Central memory CD8-positive, alpha-beta T cell (primary cell): ENCODE data around the gene ERFE.

Experiments used
- ATAC-seq: fragments of 150-1000 bp; cut with Tn5 transposase; replicated peaks from 2 replicates; pipeline ENCODE4 v1.10.0; 2022; ENCODE audit warnings: mild to moderate bottlenecking, moderate FRiP score, moderate number of reproducible peaks; ENCODE audit not compliant: poor library complexity, severe bottlenecking; ENCODE audit errors: extremely low read depth
- DNase-seq, 2 donors: peaks; one replicate each; pipeline ENCODE4 v3.0.0; 2021; ENCODE audit warnings: low spot score in 2 of 2
- H3K27ac Mint-ChIP-seq: one replicate; pipeline ENCODE4 v1.8.0; 2022; ENCODE audit warnings: low read depth, mild to moderate bottlenecking, moderate library complexity, mixed read lengths
- H3K27me3 Mint-ChIP-seq: one replicate; pipeline ENCODE4 v1.8.0; 2022; ENCODE audit warnings: mixed read lengths
- H3K36me3 Mint-ChIP-seq: one replicate; pipeline ENCODE4 v1.8.0; 2022; ENCODE audit warnings: mild to moderate bottlenecking, moderate library complexity, mixed read lengths; ENCODE audit not compliant: insufficient read depth
- H3K4me1 Mint-ChIP-seq: one replicate; pipeline ENCODE4 v1.8.0; 2022; ENCODE audit warnings: mixed read lengths
- H3K4me3 Mint-ChIP-seq: one replicate; pipeline ENCODE4 v1.8.0; 2022; ENCODE audit warnings: mild to moderate bottlenecking, moderate library complexity, mixed read lengths
- H3K9me3 Mint-ChIP-seq: one replicate; pipeline ENCODE4 v1.8.0; 2022; ENCODE audit warnings: mixed read lengths

The ERFE gene

DNA sequence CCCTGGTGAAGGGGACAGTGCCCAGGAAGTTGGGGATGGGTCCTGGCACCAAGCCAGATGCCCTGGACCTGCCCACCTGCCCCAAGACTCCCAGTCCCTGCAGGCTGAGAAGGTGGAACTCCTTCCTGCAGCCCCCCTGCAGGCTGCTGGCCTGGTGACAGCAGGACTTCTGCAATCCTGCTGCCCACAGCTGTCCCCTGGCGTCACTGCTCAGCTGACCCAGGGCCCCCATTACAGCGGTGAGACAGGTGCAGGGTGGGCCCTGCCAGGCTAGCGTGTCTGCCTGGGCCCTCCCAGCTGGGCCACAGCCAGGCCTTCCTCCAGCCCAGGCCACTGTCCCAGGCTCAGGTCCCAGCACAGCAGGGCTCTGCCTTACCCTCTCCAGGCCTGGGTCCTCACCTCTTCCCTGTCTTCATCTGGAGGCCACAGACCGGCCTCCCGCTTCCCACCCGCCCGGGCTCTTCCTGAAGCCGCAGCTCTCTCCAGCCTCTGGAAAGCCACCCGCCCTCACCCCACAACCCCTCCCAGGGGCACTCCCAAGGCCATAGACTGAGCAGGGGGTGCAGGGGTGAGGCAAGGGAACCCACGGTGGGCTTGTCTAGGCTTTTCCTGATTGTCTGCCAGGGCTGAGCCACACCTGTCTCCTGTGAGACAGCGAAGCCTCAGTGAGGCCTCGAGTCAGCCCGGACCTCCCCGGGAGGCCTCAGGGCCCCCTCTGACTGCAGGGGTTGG lies 8.8 kb upstream of the ERFE start:
- H3K4me3 Mint-ChIP-seq: no peak overlapping the region
- H3K4me1 Mint-ChIP-seq: no peaks in the 10 kb centered on the region

GRCh38 chr2:238150686-238151085 lies 8.1 kb upstream of the ERFE start:
- H3K27ac Mint-ChIP-seq: no peak overlapping the region
- H3K27me3 Mint-ChIP-seq: no peaks in the 10 kb centered on the region
- no peaks in the 10 kb centered on the region for H3K36me3 Mint-ChIP-seq
- ATAC-seq (no peak), DNase-seq (no peak)
- no peaks in the 10 kb centered on the region for H3K9me3 Mint-ChIP-seq
- H3K4me3 Mint-ChIP-seq: no peak overlapping the region
- no peaks in the 10 kb centered on the region for H3K4me1 Mint-ChIP-seq

More for the DNA sequence above, 8.8 kb upstream of the ERFE start:
- Mint-ChIP-seq H3K27me3 (no peaks in the 10 kb centered on the region), H3K27ac (no peak overlapping the region), H3K9me3 (no peaks in the 10 kb centered on the region), H3K36me3 (no peaks in the 10 kb centered on the region)
- DNase-seq: no peak
- no peak for ATAC-seq

DNA sequence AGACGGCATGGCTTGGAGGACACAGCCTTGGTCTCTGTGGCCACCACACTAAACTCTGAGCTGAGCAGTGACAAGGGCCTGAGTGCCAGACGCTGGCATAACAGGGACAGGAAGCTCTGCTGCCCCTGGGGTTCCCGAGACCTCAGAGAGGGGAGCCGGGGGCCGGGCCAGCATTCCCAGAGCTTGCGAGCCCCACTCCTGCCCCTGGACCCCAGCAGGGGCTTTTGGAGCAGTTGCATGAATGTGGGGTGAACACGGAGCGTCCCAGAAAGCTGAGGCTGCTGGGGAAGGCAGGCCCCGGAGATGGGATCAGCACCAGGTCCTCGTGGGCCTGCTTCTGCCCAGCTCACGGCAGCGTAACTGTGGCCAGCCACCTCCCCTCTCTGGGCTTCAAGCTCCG lies 7.6 kb upstream of the ERFE start:
- H3K4me3 Mint-ChIP-seq: no peak overlapping the region
- H3K27ac Mint-ChIP-seq: no peak overlapping the region
- no peaks in the 10 kb centered on the region for H3K27me3 Mint-ChIP-seq
- DNase-seq (no peak), ATAC-seq (no peak)
- no peaks in the 10 kb centered on the region for H3K9me3 Mint-ChIP-seq
- H3K36me3 Mint-ChIP-seq: no peaks in the 10 kb centered on the region
- no peaks in the 10 kb centered on the region for H3K4me1 Mint-ChIP-seq

GRCh38 chr2:238151628-238152235 lies 7.0 kb upstream of the ERFE start:
- H3K9me3 Mint-ChIP-seq: no peaks in the 10 kb centered on the region
- no peaks in the 10 kb centered on the region for H3K4me1 Mint-ChIP-seq
- DNase-seq: no peak
- no peak overlapping the region for H3K4me3 Mint-ChIP-seq
- H3K36me3 Mint-ChIP-seq: no peaks in the 10 kb centered on the region
- ATAC-seq: no peak
- no peaks in the 10 kb centered on the region for H3K27me3 Mint-ChIP-seq
- no peak overlapping the region for H3K27ac Mint-ChIP-seq

DNA sequence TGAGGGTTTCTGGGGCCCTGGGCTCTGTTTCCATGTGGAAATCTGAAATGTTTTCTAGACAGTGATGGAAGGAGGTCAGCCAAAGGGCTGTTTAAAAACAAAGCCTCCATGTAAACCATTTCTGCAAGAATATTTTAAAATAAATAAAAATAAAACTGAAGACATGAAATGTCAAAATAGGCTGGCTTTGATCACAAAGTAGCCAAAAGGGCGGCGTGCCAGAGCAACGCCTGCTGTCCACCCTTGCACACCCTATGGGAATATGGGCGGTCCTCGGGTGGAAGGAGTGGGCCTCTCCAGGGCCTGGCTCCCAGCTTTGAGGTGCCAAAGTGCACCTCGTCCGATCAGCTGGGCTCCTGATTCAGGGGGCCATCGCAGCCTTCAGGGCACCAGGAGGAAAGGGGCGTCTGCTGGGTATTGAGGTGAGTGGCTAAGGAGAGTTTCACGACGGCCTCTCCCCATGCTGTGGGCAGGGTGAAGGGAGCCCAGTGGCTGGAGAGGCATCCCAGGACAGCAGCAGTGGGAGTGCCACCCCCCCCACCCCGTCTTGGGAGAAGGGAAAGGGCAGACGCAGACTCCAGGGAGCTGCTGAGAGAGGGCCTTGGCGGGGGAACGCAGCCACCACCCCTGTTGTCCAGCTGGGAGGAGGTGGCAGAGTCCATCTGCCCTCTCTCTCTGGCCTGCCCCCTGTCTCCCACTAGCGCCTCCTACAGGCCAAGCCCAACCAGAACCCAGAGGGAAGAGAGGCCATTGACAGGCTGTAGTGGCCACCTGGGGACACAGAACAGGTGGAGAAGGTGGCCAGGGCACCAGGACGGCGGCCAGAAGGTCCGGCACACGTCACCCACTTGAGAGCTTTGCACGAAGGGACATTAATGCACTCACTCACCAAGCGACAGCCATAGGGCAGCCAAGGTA lies 5.7 kb upstream of the ERFE start:
- Mint-ChIP-seq H3K9me3 (no peaks in the 10 kb centered on the region), H3K4me1 (no peaks in the 10 kb centered on the region), H3K36me3 (no peaks in the 10 kb centered on the region), H3K27me3 (no peaks in the 10 kb centered on the region), H3K4me3 (no peak overlapping the region), H3K27ac (no peak overlapping the region)
- DNase-seq (no peak), ATAC-seq (no peak)

GRCh38 chr2:238154570-238154969 lies 4.2 kb upstream of the ERFE start:
- H3K4me1 Mint-ChIP-seq: peaks cover 5% of the 10 kb centered on the region
- H3K27me3 Mint-ChIP-seq: peaks cover 8% of the 10 kb centered on the region
- no peak overlapping the region for H3K4me3 Mint-ChIP-seq
- H3K36me3 Mint-ChIP-seq: no peaks in the 10 kb centered on the region
- ATAC-seq (no peak), DNase-seq (no peak)
- H3K9me3 Mint-ChIP-seq: no peaks in the 10 kb centered on the region
- H3K27ac Mint-ChIP-seq: no peak overlapping the region

DNA sequence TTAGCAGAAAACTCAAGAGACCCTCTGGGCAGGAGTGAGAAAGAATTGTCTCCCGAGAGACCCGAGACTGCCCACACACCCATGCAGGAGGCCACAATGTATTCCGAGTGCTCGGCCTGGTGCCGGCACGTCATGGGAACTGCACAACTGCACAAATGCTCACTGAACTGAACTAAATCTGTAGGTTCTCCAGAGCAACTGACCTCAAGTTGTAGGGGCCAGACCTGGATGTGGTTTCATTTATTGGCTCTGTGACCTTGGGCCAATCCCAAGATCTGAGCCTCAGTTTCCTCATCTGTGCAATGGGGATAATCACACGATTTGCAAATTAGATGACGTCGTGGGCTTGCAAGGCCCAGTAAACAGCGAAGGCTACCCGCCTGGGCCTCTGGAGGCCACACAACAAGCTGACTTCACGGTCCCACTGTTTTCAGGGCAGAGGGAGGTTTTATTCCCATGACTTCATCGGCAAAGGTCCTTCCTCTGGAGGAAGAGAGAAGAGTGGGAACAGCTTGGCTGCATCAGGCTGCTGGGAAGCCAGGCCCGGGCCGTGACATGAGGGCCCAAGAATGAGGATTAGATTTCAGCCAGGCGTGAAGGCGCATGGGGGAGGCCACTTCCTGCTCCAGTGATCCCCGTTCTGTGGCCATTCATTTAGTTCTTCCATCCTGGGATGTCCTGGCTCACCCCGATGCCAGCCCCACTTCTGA lies 3.6 kb upstream of the ERFE start:
- Mint-ChIP-seq H3K4me1 (peaks cover 8% of the 10 kb centered on the region), H3K27ac (no peak overlapping the region), H3K9me3 (no peaks in the 10 kb centered on the region), H3K27me3 (peaks cover 14% of the 10 kb centered on the region), H3K36me3 (no peaks in the 10 kb centered on the region), H3K4me3 (no peak overlapping the region)
- DNase-seq: no peak
- no peak for ATAC-seq

- peaks cover 22% of the 10 kb centered on the region for H3K27me3 Mint-ChIP-seq
- no peaks in the 10 kb centered on the region for H3K9me3 Mint-ChIP-seq
- peaks cover 13% of the 10 kb centered on the region for H3K4me1 Mint-ChIP-seq
- ATAC-seq (no peak), DNase-seq (no peak)
- H3K36me3 Mint-ChIP-seq: no peaks in the 10 kb centered on the region
- no peak overlapping the region for H3K4me3 Mint-ChIP-seq
- no peak overlapping the region for H3K27ac Mint-ChIP-seq
Observed at GRCh38 chr2:238155761-238156694, 2.7 kb upstream of the ERFE start.

DNA sequence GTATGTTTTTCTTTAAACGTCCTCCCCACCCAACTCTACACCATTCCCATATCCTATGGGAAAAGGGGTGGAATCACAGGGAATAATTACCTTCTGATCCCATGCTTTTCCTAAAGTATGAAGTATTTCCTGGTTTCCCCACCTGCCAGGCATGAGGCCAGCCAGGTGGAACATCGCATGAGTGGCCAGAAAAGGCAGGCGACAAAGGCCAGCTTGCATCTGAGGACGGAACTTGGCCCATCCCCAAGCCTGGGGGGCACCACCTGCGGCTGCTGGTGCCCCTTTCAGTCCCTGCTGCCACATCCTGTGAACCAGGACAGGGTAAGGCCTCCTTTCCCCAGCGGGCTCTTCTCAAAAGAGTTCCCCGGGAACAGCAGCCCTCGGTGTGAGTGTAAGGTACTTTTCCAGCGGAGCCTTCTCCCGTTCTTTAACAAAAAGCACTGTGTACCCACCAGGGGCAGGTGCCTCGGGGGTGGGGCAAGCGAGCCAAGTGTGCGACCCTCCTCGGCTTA lies 1.2 kb upstream of the ERFE start:
- no peaks in the 10 kb centered on the region for H3K36me3 Mint-ChIP-seq

GRCh38 chr2:238158018-238158508 lies 707 bp upstream of the ERFE start:
- H3K4me1 Mint-ChIP-seq: peaks cover 13% of the 10 kb centered on the region
- peak overlapping the region; percentile 57 for H3K4me3 Mint-ChIP-seq
- no peak overlapping the region for H3K27ac Mint-ChIP-seq
- no peak for ATAC-seq
- no peak for DNase-seq
- no peaks in the 10 kb centered on the region for H3K9me3 Mint-ChIP-seq
- no peaks in the 10 kb centered on the region for H3K36me3 Mint-ChIP-seq
- H3K27me3 Mint-ChIP-seq: peaks cover 23% of the 10 kb centered on the region

More for the DNA sequence above, 1.2 kb upstream of the ERFE start:
- ATAC-seq: no peak
- Mint-ChIP-seq H3K27ac (no peak overlapping the region), H3K4me3 (peak overlapping the region; percentile 57), H3K27me3 (peaks cover 23% of the 10 kb centered on the region), H3K9me3 (no peaks in the 10 kb centered on the region), H3K4me1 (peaks cover 13% of the 10 kb centered on the region)
- DNase-seq: no peak

GRCh38 chr2:238159071-238159539 lies 335 bp downstream of the ERFE start:
- Mint-ChIP-seq H3K4me3 (peak overlapping the region; percentile 50), H3K27ac (no peak overlapping the region)

More at GRCh38 chr2:238159071-238159539, 335 bp downstream of the ERFE start:
- H3K9me3 Mint-ChIP-seq: no peaks in the 10 kb centered on the region
- H3K27me3 Mint-ChIP-seq: peaks cover 23% of the 10 kb centered on the region
- ATAC-seq (peak; percentile 44), DNase-seq (no peak)
- H3K4me1 Mint-ChIP-seq: peaks cover 13% of the 10 kb centered on the region
- no peaks in the 10 kb centered on the region for H3K36me3 Mint-ChIP-seq
